HG02852 (cell line): ENCODE data around the gene TBX2.

Source experiments
- ATAC-seq: cut with Tn5 transposase; IDR thresholded peaks from one replicate; pipeline ENCODE4 v1.9.1; 2021; ENCODE audit warnings: mild to moderate bottlenecking, moderate library complexity; ENCODE audit not compliant: unreplicated experiment

Gene TBX2

GRCh38 chr17:61385577-61386236, 13.9 kb upstream of the TBX2 start:
- no peak for ATAC-seq

- no peak for ATAC-seq
These were observed 13.4 kb upstream of the TBX2 start for GRCh38 chr17:61386251-61386650.

- no peak for ATAC-seq
These were observed 12.6 kb upstream of the TBX2 start for GRCh38 chr17:61387011-61387410.

GRCh38 chr17:61387511-61388305, 11.9 kb upstream of the TBX2 start:
- ATAC-seq, result no peak

- ATAC-seq, result no peak
These were observed 10.9 kb upstream of the TBX2 start for GRCh38 chr17:61388561-61389356.

- ATAC-seq, result no peak
These were observed 9.8 kb upstream of the TBX2 start for GRCh38 chr17:61389670-61390478.

- no peak for ATAC-seq
These were observed 9.2 kb upstream of the TBX2 start for GRCh38 chr17:61390479-61390791.

GRCh38 chr17:61391595-61392291, 7.9 kb upstream of the TBX2 start:
- no peak for ATAC-seq

GRCh38 chr17:61392679-61393078, 7.0 kb upstream of the TBX2 start:
- ATAC-seq, result no peak

- no peak for ATAC-seq
These were observed 6.1 kb upstream of the TBX2 start for GRCh38 chr17:61393550-61393903.

GRCh38 chr17:61393904-61394629, 5.6 kb upstream of the TBX2 start:
- no peak for ATAC-seq

- ATAC-seq, result no peak
These were observed 4.8 kb upstream of the TBX2 start for GRCh38 chr17:61394630-61395408.

- ATAC-seq, result no peak
These were observed 4.1 kb upstream of the TBX2 start for GRCh38 chr17:61395409-61395982.

- ATAC-seq, result no peak
These were observed 3.6 kb upstream of the TBX2 start for GRCh38 chr17:61395983-61396585.

GRCh38 chr17:61396586-61397085, 3.0 kb upstream of the TBX2 start:
- no peak for ATAC-seq

- ATAC-seq, result no peak
These were observed 2.4 kb upstream of the TBX2 start for GRCh38 chr17:61397086-61397842.

GRCh38 chr17:61398721-61399130, 917 bp upstream of the TBX2 start:
- ATAC-seq, result no peak
